ENCODE data around the gene RREB1.

DNA sequence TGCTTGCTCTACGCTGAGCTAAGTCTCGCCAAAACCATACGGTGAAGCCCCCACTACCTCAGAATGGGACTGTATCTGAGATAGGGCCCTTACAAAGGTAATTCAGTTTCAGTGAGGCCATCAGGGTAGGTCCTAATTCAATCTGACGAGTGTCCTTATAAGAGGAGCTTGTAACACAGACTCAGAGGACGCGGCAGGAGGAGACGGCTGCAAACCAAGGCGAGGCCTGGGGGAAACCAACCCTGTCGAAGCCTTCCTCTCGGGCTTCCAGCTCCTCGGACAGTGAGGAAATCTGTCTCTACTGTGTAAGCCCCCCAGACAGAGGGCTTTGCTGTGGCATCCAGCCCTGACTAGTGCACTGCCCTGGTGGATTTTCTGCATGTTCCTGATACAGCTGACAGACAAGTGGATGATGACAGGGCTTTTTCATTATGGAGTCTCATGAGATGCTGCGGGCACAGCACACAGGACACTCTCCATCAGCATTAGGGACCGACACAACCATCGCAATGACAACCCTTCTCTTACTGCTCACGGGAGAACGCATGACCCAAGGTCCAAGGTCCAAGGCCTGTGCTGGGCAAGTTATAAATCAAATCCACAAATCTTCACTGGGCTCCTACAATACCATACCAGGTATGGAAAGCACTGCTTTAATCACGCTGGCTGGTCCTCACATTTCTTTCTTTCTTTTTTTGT, 157.1 kb downstream of the RREB1 start:
- TF ChIP-seq, protein P1, sequence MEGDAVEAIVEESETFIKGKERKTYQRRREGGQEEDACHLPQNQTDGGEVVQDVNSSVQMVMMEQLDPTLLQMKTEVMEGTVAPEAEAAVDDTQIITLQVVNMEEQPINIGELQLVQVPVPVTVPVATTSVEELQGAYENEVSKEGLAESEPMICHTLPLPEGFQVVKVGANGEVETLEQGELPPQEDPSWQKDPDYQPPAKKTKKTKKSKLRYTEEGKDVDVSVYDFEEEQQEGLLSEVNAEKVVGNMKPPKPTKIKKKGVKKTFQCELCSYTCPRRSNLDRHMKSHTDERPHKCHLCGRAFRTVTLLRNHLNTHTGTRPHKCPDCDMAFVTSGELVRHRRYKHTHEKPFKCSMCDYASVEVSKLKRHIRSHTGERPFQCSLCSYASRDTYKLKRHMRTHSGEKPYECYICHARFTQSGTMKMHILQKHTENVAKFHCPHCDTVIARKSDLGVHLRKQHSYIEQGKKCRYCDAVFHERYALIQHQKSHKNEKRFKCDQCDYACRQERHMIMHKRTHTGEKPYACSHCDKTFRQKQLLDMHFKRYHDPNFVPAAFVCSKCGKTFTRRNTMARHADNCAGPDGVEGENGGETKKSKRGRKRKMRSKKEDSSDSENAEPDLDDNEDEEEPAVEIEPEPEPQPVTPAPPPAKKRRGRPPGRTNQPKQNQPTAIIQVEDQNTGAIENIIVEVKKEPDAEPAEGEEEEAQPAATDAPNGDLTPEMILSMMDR (IDR thresholded peaks at IDR 0.05): no peak
- no peak for TF ChIP-seq POLR2AphosphoS5 (IDR thresholded peaks at IDR 0.05)
- TF ChIP-seq POLR2A (IDR thresholded peaks at IDR 0.05; ENCODE audit: low read depth): no peak
- TF ChIP-seq EP300 (IDR thresholded peaks at IDR 0.05): no peak
